Neural progenitor cell (in vitro differentiated cells): ENCODE results near the gene MDN1.

Source experiments
- CTCF ChIP-seq: fragments of 200-600 bp; sonication (generic); IDR thresholded peaks from 2 replicates; pipeline ENCODE4 v1.5.1; 2017; ENCODE audit warnings: antibody characterized with exemption, mild to moderate bottlenecking
- EZH2 ChIP-seq: fragments of 200-600 bp; sonication (generic); IDR thresholded peaks from 2 replicates; pipeline ENCODE4 v1.6.1; 2017; ENCODE audit warnings: antibody characterized with exemption, mild to moderate bottlenecking, moderate library complexity

GRCh38 chr6:89623749-89624148 is 195.8 kb downstream of the MDN1 start:
- TF ChIP-seq CTCF, result no peak
- no peak for TF ChIP-seq EZH2
